GM18507 (cell line): ENCODE measurements around the gene TAT.
"Not testable (repeated sequence)": the region's sequence is repeated elsewhere in the genome, so short reads cannot be mapped to it uniquely, and the experiment has no call there.

Experiments used
- DNase-seq: peaks from one replicate; pipeline ENCODE4 v3.0.0; 2011; ENCODE audit warnings: low read depth; ENCODE audit not compliant: insufficient read length; ENCODE audit errors: extremely low spot score
- FAIRE-seq: peaks from 2 replicates; lab custom pipeline; 2011; peaks lifted over from hg19 to GRCh38; lab: Jason Lieb, UNC

Gene TAT

GRCh38 chr16:71576971-71577370 lies at the start of gene TAT:
TAT (minus strand) TSS chr16:71577092; CDS start chr16:71576415, 677 bp downstream.
- FAIRE-seq (no peak), DNase-seq (no peak)

- FAIRE-seq: no peak
- DNase-seq: no peak
These were observed 49.3 kb upstream of the TAT start, which contains the start of gene MARVELD3 for GRCh38 chr16:71626018-71626857. MARVELD3 (plus strand) TSS chr16:71626184; CDS start chr16:71626230, 46 bp downstream.

GRCh38 chr16:71625113-71625850 lies 48.4 kb upstream of the TAT start:
- DNase-seq: no peak
- FAIRE-seq: no peak

GRCh38 chr16:71623597-71623996 lies 46.7 kb upstream of the TAT start:
- FAIRE-seq (peak; percentile 12), DNase-seq (no peak)

GRCh38 chr16:71622088-71622487 lies 45.2 kb upstream of the TAT start:
- no peak for FAIRE-seq

GRCh38 chr16:71618429-71618828 lies 41.5 kb upstream of the TAT start:
- no peak for FAIRE-seq
- DNase-seq: no peak

More at GRCh38 chr16:71622088-71622487, 45.2 kb upstream of the TAT start:
- DNase-seq: no peak

GRCh38 chr16:71614956-71615355 lies 38.1 kb upstream of the TAT start:
- not testable (repeated sequence) for DNase-seq, FAIRE-seq

GRCh38 chr16:71610936-71611871 lies 34.3 kb upstream of the TAT start:
- FAIRE-seq (peak; percentile 66), DNase-seq (peak; percentile 68)

- DNase-seq (no peak), FAIRE-seq (no peak)
These were observed 33.6 kb upstream of the TAT start for GRCh38 chr16:71610447-71610846.

- no peak for FAIRE-seq
These were observed 32.2 kb upstream of the TAT start for GRCh38 chr16:71609066-71609465.

GRCh38 chr16:71600822-71601221 lies 23.9 kb upstream of the TAT start:
- FAIRE-seq (no peak), DNase-seq (no peak)

More at GRCh38 chr16:71609066-71609465, 32.2 kb upstream of the TAT start:
- DNase-seq: no peak

GRCh38 chr16:71598426-71598825 lies 21.5 kb upstream of the TAT start:
- FAIRE-seq, DNase-seq: not testable (repeated sequence)

GRCh38 chr16:71595340-71595826 lies 18.5 kb upstream of the TAT start:
- FAIRE-seq, DNase-seq: not testable (repeated sequence)

GRCh38 chr16:71594000-71594646 lies 17.2 kb upstream of the TAT start:
- FAIRE-seq (no peak), DNase-seq (no peak)

- DNase-seq (no peak), FAIRE-seq (no peak)
These were observed 16.4 kb upstream of the TAT start for GRCh38 chr16:71593048-71593999.

- DNase-seq (no peak), FAIRE-seq (no peak)
These were observed 15.0 kb upstream of the TAT start for GRCh38 chr16:71591917-71592316.

- FAIRE-seq (no peak), DNase-seq (no peak)
These were observed 13.7 kb upstream of the TAT start for GRCh38 chr16:71590584-71590983.

GRCh38 chr16:71590071-71590470 lies 13.2 kb upstream of the TAT start:
- FAIRE-seq, DNase-seq: not testable (repeated sequence)
